PFSK-1 (cell line): ENCODE measurements around the gene ZNF45.

Experiments used
- FOXP2 ChIP-seq: optimal IDR thresholded peaks from 2 replicates; pipeline ENCODE3; 2011; ENCODE audit warnings: borderline replicate concordance, control low read depth, inconsistent platforms; ENCODE audit not compliant: insufficient read depth; ENCODE audit errors: extremely low read length, extremely low read depth
- POLR2AphosphoS5 ChIP-seq: IDR thresholded peaks from 2 replicates; pipeline ENCODE4 v1.6.1; 2012; ENCODE audit warnings: low read depth, mild to moderate bottlenecking, control low read depth, low read length, moderate library complexity
- REST ChIP-seq, 2 experiments: IDR thresholded peaks; 2 replicates each; pipeline versions ENCODE4 v1.6.1 to v1.8.0; 2011 to 2012; ENCODE audit warnings: low read depth in 2 of 2, low read length in 2 of 2, control low read depth in 1 of 2, inconsistent platforms in 1 of 2, mild to moderate bottlenecking in 1 of 2, moderate library complexity in 1 of 2; ENCODE audit not compliant: insufficient read depth in 1 of 2
- SIN3A ChIP-seq: IDR thresholded peaks from 2 replicates; pipeline ENCODE4 v1.6.1; 2012; ENCODE audit warnings: mild to moderate bottlenecking, low read length, moderate library complexity, borderline replicate concordance; ENCODE audit not compliant: insufficient read depth
- TAF1 ChIP-seq: IDR thresholded peaks from 2 replicates; pipeline ENCODE4 v1.6.1; 2012; ENCODE audit warnings: low read length, control low read depth, borderline replicate concordance; ENCODE audit not compliant: insufficient read depth

The ZNF45 gene

GRCh38 chr19:43872547-43873336 lies 62.3 kb downstream of the ZNF45 start:
- TF ChIP-seq FOXP2 (no peak), POLR2AphosphoS5 (no peak), TAF1 (no peak), SIN3A (no peak), REST (IDR thresholded peaks at IDR 0.05; ENCODE audit: insufficient read depth in 1 of 2, low read depth in 2 of 2, low read length in 2 of 2) (no peak)
